IPS DF 6.9 (cell line): ENCODE measurements around the gene ZNF326.

Source experiments
- DNase-seq: peaks from one replicate; pipeline ENCODE4 v3.0.0-alpha.2; 2013; ENCODE audit warnings: low read depth, low spot score
- H3K27ac ChIP-seq: one replicate; pipeline ENCODE4 v1.5.1; 2013; ENCODE audit warnings: low read length, control low read depth
- H3K27me3 ChIP-seq: 2 replicates; pipeline ENCODE4 v1.6.1; 2013; ENCODE audit warnings: mild to moderate bottlenecking, low read length; ENCODE audit not compliant: control insufficient read depth, insufficient read depth
- H3K36me3 ChIP-seq: 2 replicates; pipeline ENCODE4 v1.6.1; 2013; ENCODE audit warnings: low read length; ENCODE audit not compliant: control insufficient read depth, insufficient read depth
- H3K4me1 ChIP-seq: 2 replicates; pipeline ENCODE4 v1.6.1; 2013; ENCODE audit warnings: low read length; ENCODE audit not compliant: control insufficient read depth, insufficient read depth
- H3K4me3 ChIP-seq: 2 replicates; pipeline ENCODE4 v1.5.1; 2013; ENCODE audit warnings: mild to moderate bottlenecking, low read length
- H3K9me3 ChIP-seq: 2 replicates; pipeline ENCODE4 v1.6.1; 2013; ENCODE audit warnings: low read length, inconsistent platforms; ENCODE audit not compliant: control insufficient read depth, insufficient read depth
- WGBS: extraction: QIAGEN DNeasy Blood & Tissue Kit; methylation state at CpG from one replicate; pipeline ENCODE4 v1.1.7; 2013; ENCODE audit warnings: mixed read lengths, missing lambda C conversion rate; ENCODE audit not compliant: insufficient read length, insufficient coverage; 5-methylcytosine and 5-hydroxymethylcytosine counted together

Gene ZNF326

DNA sequence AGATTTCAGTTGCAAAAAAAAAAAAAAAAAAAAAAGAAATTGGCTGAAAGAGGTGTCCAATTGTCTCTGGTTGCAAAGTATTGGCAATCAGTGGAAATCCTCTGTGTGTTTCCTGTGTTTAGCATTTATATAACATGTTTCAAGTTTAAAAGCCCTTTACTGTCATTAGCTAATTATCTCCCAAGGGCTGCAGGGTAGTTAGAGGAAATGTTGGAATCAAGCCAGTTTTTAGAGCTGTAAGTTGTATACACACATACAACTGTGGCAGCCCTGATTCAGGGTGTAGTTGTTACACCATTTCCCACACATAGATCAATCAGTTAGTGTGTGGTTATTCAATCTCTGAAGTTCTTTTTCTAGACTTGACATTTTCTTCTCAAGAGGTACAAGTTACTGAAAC lies 8.9 kb upstream of the ZNF326 start:
- Histone ChIP-seq H3K36me3 (no peaks in the 10 kb centered on the region), H3K9me3 (no peaks in the 10 kb centered on the region), H3K27ac (no peak overlapping the region), H3K4me1 (no peaks in the 10 kb centered on the region; the same call in 1 of the 2 replicates), H3K4me3 (no peak overlapping the region), H3K27me3 (no peaks in the 10 kb centered on the region)
- DNase-seq, result no peak

DNA sequence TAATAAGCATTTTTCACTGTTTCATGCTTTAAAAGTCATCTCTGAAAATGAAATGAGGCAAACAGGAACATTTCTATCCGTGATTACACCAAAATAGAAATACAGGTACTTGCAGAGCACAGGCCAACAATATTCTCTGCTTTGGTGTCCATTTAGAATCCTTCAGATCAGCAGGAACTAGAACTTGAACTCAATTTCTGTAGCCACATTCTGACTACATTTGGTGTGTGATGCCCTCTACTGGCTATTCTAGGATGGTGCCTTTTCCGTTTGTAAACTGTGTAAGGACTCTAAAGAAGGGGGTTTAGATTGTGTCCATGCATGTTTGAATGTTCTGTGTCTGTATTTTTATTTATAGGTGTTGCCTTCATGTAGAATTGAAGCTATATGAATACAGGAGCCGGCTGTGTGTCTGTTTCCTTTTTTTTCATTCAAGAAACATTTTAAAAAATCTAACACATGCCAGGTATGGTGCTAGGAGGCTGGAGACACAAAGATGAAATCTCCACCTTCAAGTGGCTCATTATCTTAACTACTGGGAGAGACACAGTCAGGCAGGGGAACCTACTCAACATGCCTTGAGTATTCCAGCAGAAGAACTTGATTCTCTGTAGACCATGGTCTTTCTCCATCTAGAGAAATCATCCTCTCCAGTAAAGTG lies 7.6 kb upstream of the ZNF326 start:
- DNase-seq, result peak; percentile 37
- no CpG with 5 or more reads among the region's 3 CpGs for WGBS
- H3K4me3 ChIP-seq, result no peak overlapping the region
- H3K27me3 ChIP-seq, result no peaks in the 10 kb centered on the region
- no peaks in the 10 kb centered on the region; the same call in 1 of the 2 replicates for H3K4me1 ChIP-seq
- H3K9me3 ChIP-seq, result no peaks in the 10 kb centered on the region
- no peak overlapping the region for H3K27ac ChIP-seq
- H3K36me3 ChIP-seq, result no peaks in the 10 kb centered on the region

DNA sequence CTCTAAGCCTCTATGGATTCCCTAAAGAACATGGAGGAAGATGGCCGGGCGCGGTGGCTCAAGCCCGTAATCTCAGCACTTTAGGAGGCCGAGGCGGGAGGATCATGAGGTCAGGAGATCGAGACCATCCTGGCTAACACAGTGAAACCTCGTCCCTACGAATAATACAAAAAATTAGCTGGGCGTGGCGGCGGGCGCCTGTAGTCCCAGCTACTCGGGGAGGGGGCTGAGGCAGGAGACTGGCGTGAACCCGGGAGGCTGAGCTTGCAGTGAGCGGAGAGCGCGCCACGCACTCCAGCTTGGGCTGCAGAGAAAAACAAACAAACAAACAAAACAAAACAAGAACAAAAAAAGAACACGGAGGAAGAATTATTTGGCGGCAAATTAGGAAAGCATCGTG lies 5.8 kb upstream of the ZNF326 start:
- no CpG with 5 or more reads among the region's 23 CpGs for WGBS
- Histone ChIP-seq H3K27ac (no peak overlapping the region), H3K4me1 (peaks cover 5% of the 10 kb centered on the region; the same call in 1 of the 2 replicates), H3K36me3 (no peaks in the 10 kb centered on the region), H3K9me3 (no peaks in the 10 kb centered on the region), H3K4me3 (no peak overlapping the region), H3K27me3 (no peaks in the 10 kb centered on the region)
- DNase-seq, result no peak

DNA sequence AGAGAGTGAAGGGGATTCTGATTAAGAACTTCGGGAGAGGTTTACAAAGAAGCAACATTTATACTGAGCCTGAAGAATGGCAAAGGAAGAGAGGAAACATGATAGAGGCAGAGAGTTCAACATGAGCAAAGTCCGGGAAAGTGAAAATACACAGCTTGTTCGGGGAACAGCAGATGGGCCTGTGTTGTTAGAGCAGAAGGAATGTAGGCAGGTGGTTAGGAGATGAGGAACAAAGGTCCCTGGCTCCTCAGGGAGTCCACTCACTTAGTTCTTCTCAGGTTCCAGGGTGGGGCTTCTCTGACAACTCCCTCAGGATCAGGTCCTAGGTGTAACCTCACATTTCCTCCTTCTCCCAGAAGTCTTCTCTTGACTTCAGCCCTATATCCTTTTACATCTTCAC lies 5.1 kb upstream of the ZNF326 start:
- Histone ChIP-seq H3K4me3 (no peak overlapping the region), H3K27me3 (no peaks in the 10 kb centered on the region), H3K9me3 (no peaks in the 10 kb centered on the region), H3K36me3 (no peaks in the 10 kb centered on the region), H3K4me1 (peaks cover 5% of the 10 kb centered on the region; the same call in 1 of the 2 replicates), H3K27ac (no peak overlapping the region)
- no CpG with 5 or more reads among the region's 3 CpGs for WGBS
- no peak for DNase-seq

DNA sequence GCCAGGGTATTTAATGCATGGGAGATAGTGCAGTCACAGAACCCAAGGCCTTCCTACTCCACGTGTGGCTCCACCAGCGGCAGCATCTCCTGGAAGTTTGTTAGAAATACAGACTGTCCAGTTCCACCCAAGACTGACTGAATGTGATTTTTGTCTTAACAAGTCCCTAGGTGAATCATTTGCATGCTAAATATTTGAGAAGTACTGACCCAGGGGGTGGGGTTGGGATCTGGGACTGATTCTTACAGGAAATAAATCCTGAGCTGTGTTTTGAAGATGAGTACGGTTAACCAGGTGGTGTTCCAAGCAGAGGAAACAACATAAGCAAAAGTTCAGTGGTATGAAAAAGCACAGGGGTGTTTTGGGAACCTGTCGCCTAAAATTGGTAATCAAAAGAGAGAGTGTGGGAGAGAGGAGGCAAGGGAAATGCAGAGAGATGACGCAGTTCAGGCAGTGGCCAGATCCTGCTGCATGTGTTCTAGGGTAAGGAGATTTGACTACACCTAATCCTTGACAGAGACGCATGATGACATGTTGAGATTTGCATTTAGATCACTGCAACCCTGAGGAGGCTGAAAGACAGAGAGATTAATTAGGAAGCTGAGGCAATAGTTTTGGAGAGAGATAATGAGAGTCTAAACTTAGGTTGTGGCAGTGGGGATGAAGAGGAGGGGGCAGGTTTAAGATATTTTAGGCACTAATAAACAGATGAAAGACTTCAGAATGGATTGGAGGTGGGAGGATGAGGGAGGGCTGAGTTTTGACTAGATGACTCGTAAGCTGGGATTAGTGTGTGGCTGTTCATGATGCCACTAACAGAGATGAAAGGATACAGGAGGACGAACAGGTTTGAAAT lies 3.7 kb upstream of the ZNF326 start:
- H3K27ac ChIP-seq, result no peak overlapping the region
- no peak overlapping the region for H3K4me3 ChIP-seq
- H3K36me3 ChIP-seq, result no peaks in the 10 kb centered on the region
- H3K27me3 ChIP-seq, result no peaks in the 10 kb centered on the region
- H3K4me1 ChIP-seq, result peaks cover 5% of the 10 kb centered on the region; the same call in 1 of the 2 replicates
- H3K9me3 ChIP-seq, result no peaks in the 10 kb centered on the region
- no CpG with 5 or more reads among the region's 8 CpGs for WGBS
- no peak for DNase-seq

DNA sequence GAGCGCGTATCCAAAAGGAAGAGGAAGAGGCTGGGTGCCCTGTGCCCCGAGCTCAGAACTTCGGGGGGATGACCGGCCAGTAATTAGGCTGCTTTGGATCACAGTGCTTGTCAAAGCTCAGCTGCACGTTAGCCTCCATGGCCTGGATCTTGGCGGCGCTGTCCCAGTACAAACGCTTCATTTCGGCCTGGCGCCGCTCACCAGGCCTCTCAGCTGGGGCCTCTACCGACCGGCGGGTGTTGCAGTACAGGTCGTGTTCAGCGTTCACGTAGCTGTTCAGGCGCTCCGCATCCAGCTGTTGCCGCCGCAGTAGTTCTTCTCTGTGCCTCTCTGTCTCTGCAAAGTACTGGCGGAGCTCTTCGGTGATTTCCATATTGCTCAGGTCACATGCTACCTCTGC lies 1.4 kb upstream of the ZNF326 start:
- Histone ChIP-seq H3K36me3 (no peaks in the 10 kb centered on the region), H3K27me3 (no peaks in the 10 kb centered on the region), H3K4me3 (no peak overlapping the region), H3K4me1 (peaks cover 5% of the 10 kb centered on the region; the same call in 1 of the 2 replicates), H3K9me3 (no peaks in the 10 kb centered on the region), H3K27ac (no peak overlapping the region)
- no peak for DNase-seq
- WGBS, result no CpG with 5 or more reads among the region's 24 CpGs

DNA sequence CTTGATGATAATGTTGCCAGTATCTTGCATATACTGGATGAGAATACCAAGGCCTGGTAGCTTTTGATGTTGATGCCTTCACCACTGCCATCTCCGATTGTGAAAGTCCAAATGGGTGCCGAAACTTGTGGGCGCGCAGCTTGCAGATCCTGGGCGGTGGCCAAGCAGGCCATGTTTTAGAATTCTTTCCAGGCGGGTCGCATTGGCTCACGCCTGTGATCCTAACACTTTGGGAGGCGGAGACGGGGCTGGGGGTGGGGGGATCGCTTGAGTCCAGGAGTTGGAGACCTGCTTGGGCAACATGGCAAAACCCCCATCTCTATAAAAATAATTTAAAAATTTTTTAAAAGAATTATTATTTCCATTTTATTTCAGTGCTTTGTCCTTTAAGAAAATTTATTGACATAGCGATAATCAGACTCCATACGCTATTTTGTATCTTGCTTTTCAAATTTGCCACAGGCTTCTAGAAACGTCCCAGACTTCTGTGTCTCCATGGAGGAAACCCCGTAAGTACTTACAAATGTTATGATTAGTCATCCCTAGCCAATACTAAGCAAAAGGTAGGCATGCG lies 592 bp upstream of the ZNF326 start:
- Histone ChIP-seq H3K36me3 (no peaks in the 10 kb centered on the region), H3K27ac (no peak overlapping the region), H3K4me3 (peak overlapping the region; percentile 96; the same call in 1 of the 2 replicates), H3K9me3 (no peaks in the 10 kb centered on the region), H3K4me1 (peaks cover 5% of the 10 kb centered on the region; the same call in 1 of the 2 replicates), H3K27me3 (no peaks in the 10 kb centered on the region)
- no peak for DNase-seq
- WGBS, result no CpG with 5 or more reads among the region's 16 CpGs

DNA sequence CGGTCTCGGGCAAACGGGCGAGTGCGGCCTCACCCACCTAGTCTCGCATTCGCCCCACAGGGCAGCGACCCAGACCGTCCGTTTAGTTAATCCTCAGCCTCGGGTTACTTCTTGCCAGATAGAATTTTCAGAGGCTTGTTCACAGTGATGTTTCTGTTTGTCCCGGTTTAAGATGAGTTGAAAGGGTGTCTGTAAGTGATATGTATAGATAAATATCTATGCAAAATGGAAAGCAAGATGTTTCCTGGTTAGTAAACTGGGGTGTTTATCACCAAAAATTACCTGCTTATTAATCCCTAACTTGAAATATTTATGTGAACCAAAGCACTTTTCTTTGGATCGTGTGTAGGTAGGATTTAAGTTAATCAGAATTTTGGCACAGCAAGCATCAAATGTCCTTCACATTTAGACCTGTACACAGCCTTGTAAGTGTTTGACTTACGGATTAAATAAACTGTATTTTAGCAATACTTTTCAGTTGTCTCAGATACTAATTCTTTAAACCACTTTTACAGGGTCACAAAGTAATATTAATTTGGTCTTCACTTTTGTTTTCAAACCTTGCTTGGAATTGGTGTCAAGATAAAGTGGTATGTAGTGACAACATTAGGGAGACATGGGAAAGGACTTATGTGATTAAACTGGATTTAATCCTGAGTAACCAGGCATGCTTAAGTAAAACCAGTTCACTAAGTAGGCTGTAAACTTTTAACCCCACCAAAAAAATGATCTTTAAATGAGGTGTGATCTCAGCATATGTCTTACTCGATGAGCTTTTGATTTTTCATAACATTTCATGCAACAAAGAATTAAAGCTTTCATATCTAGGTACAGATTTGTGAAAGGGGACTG lies 914 bp downstream of the ZNF326 start:
- H3K4me1 ChIP-seq, result 0 out of 2 replicates have a peak, but pooled peaks cover 5% of the 10 kb centered on the region
- WGBS, result no CpG with 5 or more reads among the region's 15 CpGs
- H3K4me3 ChIP-seq, result peak overlapping the region; percentile 96
- H3K36me3 ChIP-seq, result no peaks in the 10 kb centered on the region; the same call in 1 of the 2 replicates
- H3K27me3 ChIP-seq, result no peaks in the 10 kb centered on the region
- no peak for DNase-seq
- no peak overlapping the region for H3K27ac ChIP-seq
- H3K9me3 ChIP-seq, result no peaks in the 10 kb centered on the region

DNA sequence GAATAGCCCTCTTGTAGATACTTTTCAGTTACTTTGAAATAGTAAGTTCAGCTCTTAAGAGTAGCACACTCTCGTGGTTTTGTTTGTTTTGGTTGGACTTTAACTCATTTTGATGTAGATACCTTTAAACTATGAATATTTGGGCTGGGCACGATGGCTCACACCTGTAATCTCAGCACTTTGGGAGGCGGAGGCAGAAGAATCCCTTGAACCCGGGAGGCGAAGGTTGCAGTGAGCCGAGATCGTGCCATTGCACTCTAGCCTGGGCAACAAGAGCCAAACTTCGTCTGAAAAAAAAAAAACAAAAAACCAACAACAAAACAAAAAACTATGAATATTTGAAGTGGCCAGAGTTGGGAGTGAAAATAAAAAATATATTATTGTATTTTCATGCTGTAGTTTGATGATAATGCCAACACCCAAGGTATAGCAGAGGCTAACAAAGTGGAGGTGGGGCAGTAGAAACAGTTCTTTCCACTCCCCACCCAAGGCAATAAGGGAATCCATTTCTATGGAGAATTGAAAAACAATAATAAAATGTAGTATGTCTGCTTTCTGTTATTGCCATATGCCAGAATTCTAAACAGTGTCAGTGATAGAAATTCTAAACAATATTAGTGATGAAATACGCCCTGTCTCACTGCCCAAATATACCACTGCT lies 1.7 kb downstream of the ZNF326 start:
- Histone ChIP-seq H3K4me3 (no peak overlapping the region; the same call in 1 of the 2 replicates), H3K27ac (no peak overlapping the region), H3K27me3 (no peaks in the 10 kb centered on the region), H3K9me3 (no peaks in the 10 kb centered on the region), H3K4me1 (0 out of 2 replicates have a peak, but pooled peaks cover 5% of the 10 kb centered on the region), H3K36me3 (no peaks in the 10 kb centered on the region; the same call in 1 of the 2 replicates)
- no CpG with 5 or more reads among the region's 9 CpGs for WGBS
- no peak for DNase-seq
